ENCODE results near the gene PLIN5.

Gene PLIN5, protein sequence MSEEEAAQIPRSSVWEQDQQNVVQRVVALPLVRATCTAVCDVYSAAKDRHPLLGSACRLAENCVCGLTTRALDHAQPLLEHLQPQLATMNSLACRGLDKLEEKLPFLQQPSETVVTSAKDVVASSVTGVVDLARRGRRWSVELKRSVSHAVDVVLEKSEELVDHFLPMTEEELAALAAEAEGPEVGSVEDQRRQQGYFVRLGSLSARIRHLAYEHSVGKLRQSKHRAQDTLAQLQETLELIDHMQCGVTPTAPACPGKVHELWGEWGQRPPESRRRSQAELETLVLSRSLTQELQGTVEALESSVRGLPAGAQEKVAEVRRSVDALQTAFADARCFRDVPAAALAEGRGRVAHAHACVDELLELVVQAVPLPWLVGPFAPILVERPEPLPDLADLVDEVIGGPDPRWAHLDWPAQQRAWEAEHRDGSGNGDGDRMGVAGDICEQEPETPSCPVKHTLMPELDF

DNA sequence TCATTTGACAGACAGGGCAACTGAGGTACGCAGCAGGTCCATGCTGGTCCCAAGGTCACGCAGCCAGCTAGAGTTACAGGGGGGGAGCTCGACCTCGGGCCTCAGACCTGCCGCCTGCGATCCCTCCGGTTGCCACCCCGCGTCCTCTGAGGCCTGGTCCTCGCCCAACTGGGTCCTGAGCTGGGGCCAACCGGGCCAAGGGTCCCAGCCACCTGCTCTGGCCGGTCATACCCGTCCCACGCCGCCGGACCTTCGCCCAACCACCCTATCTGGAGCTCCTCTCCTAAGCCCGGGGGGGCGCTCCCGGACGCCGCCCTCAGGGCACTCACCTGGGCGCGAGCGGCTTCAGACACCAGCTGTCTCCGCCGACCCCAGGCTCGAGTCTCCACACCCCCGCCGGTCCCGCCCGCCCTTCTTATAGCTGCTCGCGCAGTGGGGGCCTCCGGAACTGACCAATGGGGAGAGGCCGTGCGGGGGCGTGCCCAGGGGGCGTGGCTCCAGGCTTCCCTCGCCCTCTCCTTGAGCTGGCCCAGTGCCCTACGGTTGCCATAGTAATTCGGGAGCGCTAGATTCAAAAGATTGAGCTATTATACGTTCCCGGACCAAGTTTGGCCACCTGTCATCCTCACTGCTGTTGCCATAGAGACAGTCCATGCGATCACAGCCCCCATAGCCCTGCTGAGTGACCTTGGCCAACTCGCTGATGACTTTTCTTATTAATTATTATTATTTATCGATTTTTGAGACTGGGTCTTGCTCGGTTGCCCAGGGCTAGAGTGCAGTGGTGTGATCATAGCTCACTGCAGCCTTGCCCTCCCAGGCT, at the start of gene PLIN5:
Gene PLIN5, minus strand, starts transcription at position 389 of the 823 bp plus-strand sequence. CDS start 1,150 bp downstream, outside the sequence.
- POLR2A ChIA-PET: no interaction called here
- CTCF ChIA-PET: interaction anchor here (0.9 to 4.1 kb wide), 9 partner anchors 11 to 268 kb away, joined by 3 to 64 read pairs (median 4); partner anchors contain the start of gene SH3GL1
- TF ChIP-seq, protein P1, sequence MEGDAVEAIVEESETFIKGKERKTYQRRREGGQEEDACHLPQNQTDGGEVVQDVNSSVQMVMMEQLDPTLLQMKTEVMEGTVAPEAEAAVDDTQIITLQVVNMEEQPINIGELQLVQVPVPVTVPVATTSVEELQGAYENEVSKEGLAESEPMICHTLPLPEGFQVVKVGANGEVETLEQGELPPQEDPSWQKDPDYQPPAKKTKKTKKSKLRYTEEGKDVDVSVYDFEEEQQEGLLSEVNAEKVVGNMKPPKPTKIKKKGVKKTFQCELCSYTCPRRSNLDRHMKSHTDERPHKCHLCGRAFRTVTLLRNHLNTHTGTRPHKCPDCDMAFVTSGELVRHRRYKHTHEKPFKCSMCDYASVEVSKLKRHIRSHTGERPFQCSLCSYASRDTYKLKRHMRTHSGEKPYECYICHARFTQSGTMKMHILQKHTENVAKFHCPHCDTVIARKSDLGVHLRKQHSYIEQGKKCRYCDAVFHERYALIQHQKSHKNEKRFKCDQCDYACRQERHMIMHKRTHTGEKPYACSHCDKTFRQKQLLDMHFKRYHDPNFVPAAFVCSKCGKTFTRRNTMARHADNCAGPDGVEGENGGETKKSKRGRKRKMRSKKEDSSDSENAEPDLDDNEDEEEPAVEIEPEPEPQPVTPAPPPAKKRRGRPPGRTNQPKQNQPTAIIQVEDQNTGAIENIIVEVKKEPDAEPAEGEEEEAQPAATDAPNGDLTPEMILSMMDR (IDR thresholded peaks at IDR 0.05; ENCODE audit: control extremely low read depth, extremely low read depth, low read depth, missing control alignments): no peak
- DNase-seq (ENCODE audit: extremely low spot score): peak; percentile 61

DNA sequence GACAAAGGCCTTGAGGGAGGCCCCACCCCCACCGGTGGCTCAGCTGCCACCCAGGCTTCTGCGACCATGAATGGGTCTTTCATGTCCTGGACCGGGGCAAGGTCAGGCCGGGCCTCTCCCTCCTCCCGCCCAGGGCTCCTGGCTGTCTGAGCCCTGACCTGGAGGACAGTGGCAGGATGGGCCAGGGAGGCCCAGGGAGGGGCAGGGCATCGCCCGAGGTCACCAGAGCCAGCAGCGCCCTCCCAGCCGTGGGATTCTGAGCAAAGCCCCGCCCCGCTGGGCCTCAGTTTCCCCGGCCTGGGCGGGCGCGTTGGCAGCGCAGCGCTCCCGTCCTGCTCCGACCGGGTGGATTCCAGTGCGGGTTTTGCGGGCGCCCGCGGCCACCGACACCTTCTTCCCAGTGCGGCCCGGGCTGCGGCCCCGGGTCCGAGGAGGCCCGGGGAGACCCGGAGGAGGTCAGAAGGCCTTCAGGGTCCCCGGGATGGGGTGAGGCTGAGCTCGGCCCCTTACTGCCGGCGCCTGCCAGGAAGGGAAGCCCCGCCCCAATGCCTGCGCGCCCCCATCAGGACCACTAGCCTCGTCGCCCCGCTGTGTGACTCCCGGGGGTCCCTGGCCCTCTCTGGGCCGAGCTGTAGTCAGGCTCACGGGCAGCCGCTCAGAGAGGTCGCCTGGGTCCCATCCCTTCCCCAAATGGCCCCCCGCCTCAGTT, 49.1 kb upstream of the PLIN5 start:
- TF ChIP-seq, protein P1 (IDR thresholded peaks at IDR 0.05; ENCODE audit: control extremely low read depth, extremely low read depth, low read depth, missing control alignments): no peak
- ChIA-PET POLR2A (no interaction called here), CTCF (interaction anchor here (1.3 to 3.0 kb wide), 4 partner anchors 13 to 52 kb away, joined by 3 to 14 read pairs (median 5); no protein-coding TSS in a partner anchor)
- DNase-seq (ENCODE audit: extremely low spot score): no peak

DNA sequence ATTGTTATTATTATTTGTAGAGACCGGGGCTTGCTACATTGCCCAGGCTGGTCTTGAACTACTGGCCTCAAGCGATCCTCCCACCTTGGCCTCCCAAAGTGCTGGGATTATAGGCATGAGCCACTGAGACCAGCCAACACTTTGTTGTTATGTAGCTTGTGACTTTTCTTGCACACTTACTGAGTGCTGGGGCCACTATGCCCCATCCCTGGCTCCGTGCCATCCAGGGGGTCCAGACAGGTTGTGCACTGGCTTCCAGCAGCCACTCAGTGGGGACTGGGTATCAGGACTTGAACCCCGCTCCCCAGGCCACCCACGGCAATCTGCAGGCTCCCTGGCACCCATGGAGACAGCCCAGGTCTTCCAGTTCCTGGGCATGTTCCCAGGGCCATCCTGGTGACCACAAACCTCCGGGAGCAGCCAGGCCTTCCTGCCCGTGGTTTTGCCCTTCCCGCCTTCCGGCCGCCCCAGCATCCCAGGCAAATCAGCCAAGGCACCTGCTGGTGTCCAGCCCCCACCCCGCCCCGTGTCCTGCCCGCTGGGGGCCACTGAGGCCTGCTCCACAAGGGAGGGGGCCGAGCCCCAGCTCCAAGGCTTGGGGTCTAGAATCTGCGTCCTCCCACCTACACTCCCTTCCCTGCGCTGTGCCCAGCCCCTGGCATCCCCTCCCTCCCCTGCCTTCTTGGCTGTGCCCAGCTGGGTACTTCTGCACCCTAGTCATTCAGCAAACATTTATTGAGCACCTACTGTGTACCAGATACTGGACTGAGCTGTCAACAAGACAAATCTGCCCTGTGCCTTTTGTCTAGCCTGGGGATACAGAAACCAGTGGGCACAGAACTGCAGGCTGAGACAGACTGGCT, 48.2 kb upstream of the PLIN5 start:
- ChIA-PET POLR2A (no interaction called here), CTCF (interaction anchor here (3.0 kb wide), 1 partner anchor 53 kb away, joined by 14 read pairs; no protein-coding TSS in a partner anchor)
- DNase-seq (ENCODE audit: extremely low spot score): no peak
- TF ChIP-seq, protein P1 (IDR thresholded peaks at IDR 0.05; ENCODE audit: control extremely low read depth, extremely low read depth, low read depth, missing control alignments): no peak

DNA sequence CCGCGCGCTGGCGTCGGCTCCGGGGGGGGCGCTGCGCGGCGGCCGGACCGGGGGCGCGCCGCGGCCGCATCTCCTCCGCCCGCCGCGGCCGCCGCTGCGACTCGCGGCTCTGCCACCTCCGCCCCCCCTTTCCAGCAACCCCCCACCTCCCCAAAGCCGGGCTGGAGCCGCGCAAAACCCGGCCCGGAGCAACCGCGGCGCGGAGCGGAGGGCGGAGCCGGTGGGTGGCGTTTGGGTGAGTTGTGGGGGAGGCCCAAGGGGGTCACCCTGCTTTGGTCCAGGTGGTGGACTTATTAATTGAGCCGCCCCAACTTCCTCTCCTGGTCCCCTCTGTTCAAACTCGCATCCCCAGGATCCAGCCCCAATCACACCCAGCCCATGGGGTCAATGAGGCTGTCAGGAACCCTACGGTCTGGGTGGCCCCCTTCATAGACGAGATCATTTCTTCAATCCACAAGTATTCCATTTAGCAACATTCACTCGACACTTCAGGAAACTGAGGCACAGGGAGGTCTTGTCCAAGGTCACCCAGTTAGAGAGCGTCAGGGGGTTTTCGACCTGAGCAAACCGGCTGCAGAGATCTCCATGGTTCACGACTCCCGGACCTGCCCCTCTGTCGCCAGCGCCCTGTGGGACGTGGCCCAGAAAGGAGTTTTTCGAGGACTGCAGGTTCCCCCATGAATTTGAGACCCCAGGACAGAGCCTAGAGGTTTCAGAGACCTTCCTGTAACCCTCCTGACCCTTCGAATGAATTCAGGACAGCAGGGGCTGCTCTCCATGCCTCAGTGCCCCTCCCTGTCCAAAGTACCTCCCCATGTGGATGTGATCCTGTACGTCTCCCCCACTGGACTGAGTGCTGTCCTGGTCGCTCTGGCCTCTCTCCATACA, 46.9 kb upstream of the PLIN5 start:
- ChIA-PET POLR2A (no interaction called here), CTCF (no interaction called here)
- no peak for DNase-seq (ENCODE audit: extremely low spot score)

More for the DNA sequence above, 46.9 kb upstream of the PLIN5 start:
- TF ChIP-seq, protein P1 (IDR thresholded peaks at IDR 0.05; ENCODE audit: control extremely low read depth, extremely low read depth, low read depth, missing control alignments): no peak

Measured in GM10248 (cell line).